Measurements from ENCODE around the gene ANKRD10. TPM values are rescaled to one million over a fixed set of nuclear protein-coding genes. Genes with fewer than 3 reads are reported as not detected.

The ANKRD10 gene
- total RNA-seq, 4 donors from 2014 or later, result 97.8 to 189 (median 114) TPM

DNA sequence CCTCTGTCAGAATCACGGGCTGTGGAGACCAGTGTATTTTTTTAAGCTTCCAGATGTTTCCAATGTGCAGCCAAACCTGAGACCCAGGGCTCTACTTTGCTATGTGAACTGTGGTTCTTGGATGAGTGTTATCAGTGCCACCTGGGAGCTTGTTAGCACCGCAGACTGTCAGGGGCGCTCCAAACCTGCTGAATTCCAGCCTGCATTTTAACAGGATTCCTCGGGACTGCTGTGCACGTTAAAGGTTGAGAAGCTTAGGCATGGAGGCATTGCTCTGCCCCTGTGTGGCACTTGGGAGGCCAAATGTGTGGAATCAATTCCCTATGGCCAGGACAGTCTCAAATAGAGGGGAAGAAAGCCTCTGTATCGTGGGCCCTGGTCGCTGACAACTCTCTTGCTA, 80.3 kb downstream of the ANKRD10 start:
- H3K4me3 ChIP-seq, result no peak overlapping the region
- peaks cover 27% of the 10 kb centered on the region for H3K27me3 ChIP-seq
- H3K27ac ChIP-seq, result no peak overlapping the region
- 75 to 90% methylated on average over 2 of the region's 7 CpGs for WGBS, 2 donors (ENCODE audit: low coverage in 1 of 2)
- H3K9me3 ChIP-seq, result no peaks in the 10 kb centered on the region
- ATAC-seq, result no peak
- no peak for TF ChIP-seq EP300 (IDR thresholded peaks at IDR 0.05)
- no peak for TF ChIP-seq POLR2A (IDR thresholded peaks at IDR 0.05)
- TF ChIP-seq, protein P1, sequence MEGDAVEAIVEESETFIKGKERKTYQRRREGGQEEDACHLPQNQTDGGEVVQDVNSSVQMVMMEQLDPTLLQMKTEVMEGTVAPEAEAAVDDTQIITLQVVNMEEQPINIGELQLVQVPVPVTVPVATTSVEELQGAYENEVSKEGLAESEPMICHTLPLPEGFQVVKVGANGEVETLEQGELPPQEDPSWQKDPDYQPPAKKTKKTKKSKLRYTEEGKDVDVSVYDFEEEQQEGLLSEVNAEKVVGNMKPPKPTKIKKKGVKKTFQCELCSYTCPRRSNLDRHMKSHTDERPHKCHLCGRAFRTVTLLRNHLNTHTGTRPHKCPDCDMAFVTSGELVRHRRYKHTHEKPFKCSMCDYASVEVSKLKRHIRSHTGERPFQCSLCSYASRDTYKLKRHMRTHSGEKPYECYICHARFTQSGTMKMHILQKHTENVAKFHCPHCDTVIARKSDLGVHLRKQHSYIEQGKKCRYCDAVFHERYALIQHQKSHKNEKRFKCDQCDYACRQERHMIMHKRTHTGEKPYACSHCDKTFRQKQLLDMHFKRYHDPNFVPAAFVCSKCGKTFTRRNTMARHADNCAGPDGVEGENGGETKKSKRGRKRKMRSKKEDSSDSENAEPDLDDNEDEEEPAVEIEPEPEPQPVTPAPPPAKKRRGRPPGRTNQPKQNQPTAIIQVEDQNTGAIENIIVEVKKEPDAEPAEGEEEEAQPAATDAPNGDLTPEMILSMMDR (IDR thresholded peaks at IDR 0.05), result no peak
- TF ChIP-seq POLR2AphosphoS5 (IDR thresholded peaks at IDR 0.05), result no peak
- no peaks in the 10 kb centered on the region for H3K36me3 ChIP-seq
- H3K4me1 ChIP-seq, result no peaks in the 10 kb centered on the region

DNA sequence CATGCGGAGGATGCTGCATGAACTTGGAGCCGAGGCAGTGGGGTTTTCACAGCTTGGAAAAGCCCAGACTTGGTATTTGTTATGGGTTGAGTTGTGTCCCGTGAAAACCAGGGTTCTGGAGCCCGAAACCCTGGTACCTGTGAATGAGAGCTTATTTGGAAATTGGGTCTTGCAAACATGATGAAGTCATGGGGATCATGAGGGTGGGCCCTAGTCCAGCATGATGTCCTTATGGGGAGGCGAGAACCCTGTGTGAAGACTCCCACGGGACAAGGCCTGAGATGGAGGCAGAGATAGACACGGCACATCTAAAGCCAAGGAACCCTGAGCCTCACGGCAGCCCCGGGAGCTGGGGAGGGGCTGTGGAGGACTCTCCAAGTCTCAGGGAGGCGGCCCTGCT, 82.3 kb downstream of the ANKRD10 start:
- TF ChIP-seq POLR2A (IDR thresholded peaks at IDR 0.05) (no peak), POLR2AphosphoS5 (IDR thresholded peaks at IDR 0.05) (no peak), EP300 (IDR thresholded peaks at IDR 0.05) (no peak)
- TF ChIP-seq, protein P1 (IDR thresholded peaks at IDR 0.05), result no peak
- H3K36me3 ChIP-seq, result no peaks in the 10 kb centered on the region
- H3K4me1 ChIP-seq, result no peaks in the 10 kb centered on the region
- H3K27me3 ChIP-seq, result peaks cover 27% of the 10 kb centered on the region
- H3K9me3 ChIP-seq, result no peaks in the 10 kb centered on the region
- WGBS, 2 donors (ENCODE audit: low coverage in 1 of 2), result 60 to 71% methylated on average over 1 to 7 of the region's 10 CpGs
- no peak overlapping the region for H3K27ac ChIP-seq
- no peak for ATAC-seq
- no peak overlapping the region for H3K4me3 ChIP-seq

DNA sequence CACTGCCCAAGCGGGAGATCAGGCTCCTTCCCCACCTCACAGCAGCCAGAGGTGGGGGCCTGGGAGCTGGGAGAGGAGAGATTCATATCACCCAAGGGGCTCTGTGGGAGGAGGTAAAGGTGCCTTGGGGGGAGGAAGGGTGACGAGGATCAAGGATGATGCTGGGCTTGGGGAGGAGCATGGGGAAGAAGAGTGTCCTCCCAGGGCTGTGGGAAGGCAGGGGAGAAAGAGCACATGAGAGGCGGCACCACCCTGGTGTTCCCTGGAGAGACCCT, 82.7 kb downstream of the ANKRD10 start:
- TF ChIP-seq, protein P1 (IDR thresholded peaks at IDR 0.05), result no peak
- TF ChIP-seq POLR2AphosphoS5 (IDR thresholded peaks at IDR 0.05), result no peak
- TF ChIP-seq POLR2A (IDR thresholded peaks at IDR 0.05), result no peak
- TF ChIP-seq EP300 (IDR thresholded peaks at IDR 0.05), result no peak
- Histone ChIP-seq H3K27me3 (peaks cover 27% of the 10 kb centered on the region), H3K4me1 (no peaks in the 10 kb centered on the region), H3K27ac (no peak overlapping the region), H3K36me3 (no peaks in the 10 kb centered on the region), H3K4me3 (no peak overlapping the region), H3K9me3 (no peaks in the 10 kb centered on the region)
- WGBS, 2 donors (ENCODE audit: low coverage in 1 of 2), result no CpG with 5 or more reads among the region's 3 CpGs
- ATAC-seq, result no peak

DNA sequence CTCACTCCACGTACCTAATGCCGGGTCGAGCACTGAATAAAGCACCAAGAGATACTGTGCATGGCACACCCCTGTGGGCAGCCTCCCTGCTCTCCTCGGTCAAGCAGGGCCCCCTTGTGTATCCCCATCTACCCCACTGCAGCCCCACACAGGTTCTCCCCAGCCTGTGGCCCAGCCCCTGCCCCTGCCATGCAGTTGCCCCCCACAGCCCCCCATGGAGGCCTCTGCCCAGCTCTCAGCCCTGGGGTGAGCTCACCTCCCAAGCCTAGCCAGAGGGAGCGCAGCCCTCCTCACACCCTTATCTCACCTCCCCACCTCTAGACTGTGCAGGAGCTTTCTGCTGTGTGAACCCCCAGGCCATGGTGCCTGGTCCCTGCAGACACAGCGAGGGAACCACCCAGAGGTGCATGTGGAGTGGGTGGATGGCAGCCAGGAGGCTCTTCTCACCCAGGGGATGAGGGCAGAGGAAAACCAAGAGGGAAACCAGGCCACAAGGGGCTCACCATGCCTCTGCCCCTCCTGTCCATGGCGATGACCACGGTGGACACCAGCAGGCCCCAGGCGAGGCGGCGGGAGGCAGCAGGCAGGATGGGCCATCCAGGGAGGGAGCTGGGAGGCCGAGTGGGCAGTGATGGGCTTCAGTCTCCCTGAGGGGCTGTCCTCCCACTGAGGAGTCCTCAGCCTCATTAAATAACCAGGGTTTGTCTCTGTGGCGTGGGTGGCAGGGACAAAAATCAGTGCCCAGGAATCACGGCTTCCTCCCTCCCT, 83.2 kb downstream of the ANKRD10 start:
- no peak overlapping the region for H3K4me3 ChIP-seq
- TF ChIP-seq, protein P1 (IDR thresholded peaks at IDR 0.05), result no peak
- no peak for TF ChIP-seq POLR2AphosphoS5 (IDR thresholded peaks at IDR 0.05)
- TF ChIP-seq POLR2A (IDR thresholded peaks at IDR 0.05), result no peak
- TF ChIP-seq EP300 (IDR thresholded peaks at IDR 0.05), result no peak
- no peaks in the 10 kb centered on the region for H3K36me3 ChIP-seq
- no peaks in the 10 kb centered on the region for H3K9me3 ChIP-seq
- 40% methylated on average over 1 of the region's 14 CpGs; no CpG with 5 or more reads in 1 of the 2 donors for WGBS, 2 donors (ENCODE audit: low coverage in 1 of 2)
- H3K4me1 ChIP-seq, result no peaks in the 10 kb centered on the region
- no peak for ATAC-seq
- H3K27ac ChIP-seq, result no peak overlapping the region
- peaks cover 27% of the 10 kb centered on the region for H3K27me3 ChIP-seq

DNA sequence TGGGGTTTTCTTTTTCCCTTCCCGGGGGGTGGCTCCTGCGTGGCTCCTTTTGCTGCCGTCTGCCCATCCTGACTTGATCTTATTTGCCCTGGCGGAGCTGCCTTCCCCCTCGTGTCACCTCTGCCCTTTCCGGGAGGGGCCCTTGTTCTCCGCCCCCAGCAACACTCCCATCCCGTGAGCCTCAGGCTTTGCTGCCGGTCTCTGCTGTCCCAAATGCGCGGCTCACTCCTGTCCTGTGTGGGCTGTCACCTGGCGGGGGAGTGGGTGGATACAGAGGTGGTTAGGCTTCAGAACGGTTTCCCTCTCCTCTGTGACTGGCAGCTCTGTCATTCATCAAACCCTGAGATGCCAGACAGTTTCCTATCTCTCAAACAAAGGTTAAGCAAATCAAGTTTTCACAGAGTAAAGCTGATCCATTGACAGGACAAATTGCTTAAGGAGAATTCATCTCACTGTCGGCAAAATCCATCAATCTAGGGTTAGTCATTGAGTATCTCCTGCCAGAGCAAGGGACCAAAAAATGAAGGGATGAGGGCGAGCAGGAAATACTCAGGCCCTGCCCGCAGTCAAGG, 84.0 kb downstream of the ANKRD10 start:
- no peak overlapping the region for H3K4me3 ChIP-seq
- no peak overlapping the region for H3K27ac ChIP-seq
- no peaks in the 10 kb centered on the region for H3K4me1 ChIP-seq
- no peaks in the 10 kb centered on the region for H3K36me3 ChIP-seq
- H3K9me3 ChIP-seq, result no peaks in the 10 kb centered on the region
- TF ChIP-seq EP300 (IDR thresholded peaks at IDR 0.05), result no peak
- TF ChIP-seq, protein P1 (IDR thresholded peaks at IDR 0.05), result no peak
- no peak for TF ChIP-seq POLR2AphosphoS5 (IDR thresholded peaks at IDR 0.05)
- TF ChIP-seq POLR2A (IDR thresholded peaks at IDR 0.05), result no peak
- ATAC-seq, result no peak
- WGBS, 2 donors (ENCODE audit: low coverage in 1 of 2), result 73 to 80% methylated on average over 2 to 5 of the region's 16 CpGs
- H3K27me3 ChIP-seq, result peaks cover 27% of the 10 kb centered on the region
